ENCODE data around the gene SESN3.

Gene SESN3

GRCh38 chr11:95257456-95257971 lies 26.5 kb upstream of the SESN3 start:
- Histone ChIP-seq H4K91ac (ENCODE audit: low read length) (no peak overlapping the region), H3K9me3 (ENCODE audit: control insufficient read depth, low read length) (no peaks in the 10 kb centered on the region), H4K8ac (ENCODE audit: low read length) (no peak overlapping the region), H3K4ac (ENCODE audit: low read depth in 1 of 2, low read length in 2 of 2) (no peak overlapping the region), H3K4me3 (ENCODE audit: insufficient read depth in 1 of 2, low read depth in 1 of 2, low read length in 2 of 2) (no peak overlapping the region), H3K4me2 (ENCODE audit: low read length, poor library complexity, severe bottlenecking) (no peak overlapping the region), H2AK5ac (ENCODE audit: low read length, severe bottlenecking) (no peak overlapping the region), H3K79me1 (replicated peaks; ENCODE audit: low read length, poor library complexity, severe bottlenecking) (no peaks in the 10 kb centered on the region), H3K18ac (ENCODE audit: low read depth in 1 of 2, low read length in 2 of 2) (peak overlapping the region in 1 of 2 experiments; percentile 68), H3K36me3 (ENCODE audit: control insufficient read depth in 1 of 2, insufficient read depth in 2 of 2, low read depth in 1 of 2, low read length in 2 of 2) (no peaks in the 10 kb centered on the region), H3K4me1 (ENCODE audit: control insufficient read depth, insufficient read depth, low read depth, low read length) (no peaks in the 10 kb centered on the region), H3K27me3 (ENCODE audit: control insufficient read depth in 1 of 2, insufficient read depth in 1 of 2, low read length in 2 of 2) (peaks cover 0 to 6% of the 10 kb centered on the region in 2 experiments), H2BK5ac (ENCODE audit: low read depth, low read length, poor library complexity, severe bottlenecking) (no peak overlapping the region), H3K27ac (ENCODE audit: low read length, poor library complexity, severe bottlenecking) (no peak overlapping the region), H3K23ac (ENCODE audit: low read length in 2 of 2) (no peak overlapping the region), H2BK15ac (ENCODE audit: low read depth, poor library complexity, severe bottlenecking) (no peak overlapping the region), H3K9ac (ENCODE audit: low read length) (no peak overlapping the region), H2BK120ac (ENCODE audit: low read depth, low read length) (no peak overlapping the region), H2BK12ac (ENCODE audit: low read length in 2 of 2) (no peak overlapping the region), H2AFZ (ENCODE audit: low read depth, low read length) (no peak overlapping the region), H3K14ac (ENCODE audit: low read length in 2 of 2) (no peak overlapping the region)
- WGBS: no CpG with 5 or more reads among the region's 4 CpGs
- no peak for DNase-seq

- H3K14ac ChIP-seq (ENCODE audit: low read length in 2 of 2): no peak overlapping the region
- DNase-seq: peak; percentile 72
- H3K4ac ChIP-seq (ENCODE audit: low read depth in 1 of 2, low read length in 2 of 2): peak overlapping the region in 1 of 2 experiments; percentile 61
- peak overlapping the region; percentile 60 to 69 for H3K18ac ChIP-seq (ENCODE audit: low read depth in 1 of 2, low read length in 2 of 2)
- peaks cover 0 to 6% of the 10 kb centered on the region in 2 experiments for H3K27me3 ChIP-seq (ENCODE audit: control insufficient read depth in 1 of 2, insufficient read depth in 1 of 2, low read length in 2 of 2)
- H2BK5ac ChIP-seq (ENCODE audit: low read depth, low read length, poor library complexity, severe bottlenecking): no peak overlapping the region
- no peak overlapping the region for H2BK120ac ChIP-seq (ENCODE audit: low read depth, low read length)
- H2AK5ac ChIP-seq (ENCODE audit: low read length, severe bottlenecking): peak overlapping the region; percentile 45
- no peak overlapping the region for H3K9ac ChIP-seq (ENCODE audit: low read length)
- H3K9me3 ChIP-seq (ENCODE audit: control insufficient read depth, low read length): no peaks in the 10 kb centered on the region
- WGBS: 68% methylated on average over 8 of the region's 9 CpGs
- no peak overlapping the region for H4K91ac ChIP-seq (ENCODE audit: low read length)
- H3K4me2 ChIP-seq (ENCODE audit: low read length, poor library complexity, severe bottlenecking): no peak overlapping the region
- no peak overlapping the region for H3K27ac ChIP-seq (ENCODE audit: low read length, poor library complexity, severe bottlenecking)
- no peak overlapping the region for H2BK15ac ChIP-seq (ENCODE audit: low read depth, poor library complexity, severe bottlenecking)
- no peak overlapping the region for H3K4me3 ChIP-seq (ENCODE audit: insufficient read depth in 1 of 2, low read depth in 1 of 2, low read length in 2 of 2)
- no peak overlapping the region for H2AFZ ChIP-seq (ENCODE audit: low read depth, low read length)
- no peaks in the 10 kb centered on the region for H3K36me3 ChIP-seq (ENCODE audit: control insufficient read depth in 1 of 2, insufficient read depth in 2 of 2, low read depth in 1 of 2, low read length in 2 of 2)
- peak overlapping the region in 1 of 2 experiments; percentile 83 for H2BK12ac ChIP-seq (ENCODE audit: low read length in 2 of 2)
- no peak overlapping the region for H4K8ac ChIP-seq (ENCODE audit: low read length)
- H3K23ac ChIP-seq (ENCODE audit: low read length in 2 of 2): peak overlapping the region in 1 of 2 experiments; percentile 30
- H3K79me1 ChIP-seq (replicated peaks; ENCODE audit: low read length, poor library complexity, severe bottlenecking): no peaks in the 10 kb centered on the region
- no peaks in the 10 kb centered on the region for H3K4me1 ChIP-seq (ENCODE audit: control insufficient read depth, insufficient read depth, low read depth, low read length)
Observed at GRCh38 chr11:95256321-95256779, 25.3 kb upstream of the SESN3 start.

GRCh38 chr11:95255251-95256145 lies 24.5 kb upstream of the SESN3 start:
- Histone ChIP-seq H3K4ac (ENCODE audit: low read depth in 1 of 2, low read length in 2 of 2) (no peak overlapping the region), H3K4me3 (ENCODE audit: insufficient read depth in 1 of 2, low read depth in 1 of 2, low read length in 2 of 2) (no peak overlapping the region), H3K27me3 (ENCODE audit: control insufficient read depth in 1 of 2, insufficient read depth in 1 of 2, low read length in 2 of 2) (peaks cover 0 to 6% of the 10 kb centered on the region in 2 experiments), H3K4me1 (ENCODE audit: control insufficient read depth, insufficient read depth, low read depth, low read length) (no peaks in the 10 kb centered on the region), H2BK15ac (ENCODE audit: low read depth, poor library complexity, severe bottlenecking) (no peak overlapping the region), H4K8ac (ENCODE audit: low read length) (no peak overlapping the region), H3K9ac (ENCODE audit: low read length) (peak overlapping the region; percentile 3), H3K36me3 (ENCODE audit: control insufficient read depth in 1 of 2, insufficient read depth in 2 of 2, low read depth in 1 of 2, low read length in 2 of 2) (no peaks in the 10 kb centered on the region), H3K14ac (ENCODE audit: low read length in 2 of 2) (no peak overlapping the region), H3K4me2 (ENCODE audit: low read length, poor library complexity, severe bottlenecking) (no peak overlapping the region), H3K9me3 (ENCODE audit: control insufficient read depth, low read length) (no peaks in the 10 kb centered on the region), H2AK5ac (ENCODE audit: low read length, severe bottlenecking) (peak overlapping the region; percentile 23), H2BK12ac (ENCODE audit: low read length in 2 of 2) (peak overlapping the region in 1 of 2 experiments; percentile 88), H3K23ac (ENCODE audit: low read length in 2 of 2) (no peak overlapping the region), H3K79me1 (replicated peaks; ENCODE audit: low read length, poor library complexity, severe bottlenecking) (no peaks in the 10 kb centered on the region), H2BK120ac (ENCODE audit: low read depth, low read length) (no peak overlapping the region), H4K91ac (ENCODE audit: low read length) (no peak overlapping the region), H2AFZ (ENCODE audit: low read depth, low read length) (no peak overlapping the region), H2BK5ac (ENCODE audit: low read depth, low read length, poor library complexity, severe bottlenecking) (no peak overlapping the region), H3K18ac (ENCODE audit: low read depth in 1 of 2, low read length in 2 of 2) (peak overlapping the region in 1 of 2 experiments; percentile 59), H3K27ac (ENCODE audit: low read length, poor library complexity, severe bottlenecking) (no peak overlapping the region)
- 53% methylated on average over 4 of the region's 4 CpGs for WGBS
- no peak for DNase-seq

GRCh38 chr11:95254716-95255115 lies 23.7 kb upstream of the SESN3 start:
- no peak overlapping the region for H3K23ac ChIP-seq (ENCODE audit: low read length in 2 of 2)
- no peak overlapping the region for H3K4me3 ChIP-seq (ENCODE audit: insufficient read depth in 1 of 2, low read depth in 1 of 2, low read length in 2 of 2)
- no peak overlapping the region for H3K14ac ChIP-seq (ENCODE audit: low read length in 2 of 2)
- H3K18ac ChIP-seq (ENCODE audit: low read depth in 1 of 2, low read length in 2 of 2): peak overlapping the region in 1 of 2 experiments; percentile 59
- H3K9ac ChIP-seq (ENCODE audit: low read length): peak overlapping the region; percentile 3
- no peak overlapping the region for H2BK5ac ChIP-seq (ENCODE audit: low read depth, low read length, poor library complexity, severe bottlenecking)
- no peaks in the 10 kb centered on the region for H3K9me3 ChIP-seq (ENCODE audit: control insufficient read depth, low read length)
- H2BK120ac ChIP-seq (ENCODE audit: low read depth, low read length): no peak overlapping the region
- no peaks in the 10 kb centered on the region for H3K36me3 ChIP-seq (ENCODE audit: control insufficient read depth in 1 of 2, insufficient read depth in 2 of 2, low read depth in 1 of 2, low read length in 2 of 2)
- no peak overlapping the region for H4K91ac ChIP-seq (ENCODE audit: low read length)
- no peak overlapping the region for H3K4ac ChIP-seq (ENCODE audit: low read depth in 1 of 2, low read length in 2 of 2)
- no peak overlapping the region for H4K8ac ChIP-seq (ENCODE audit: low read length)
- no peak overlapping the region for H3K4me2 ChIP-seq (ENCODE audit: low read length, poor library complexity, severe bottlenecking)
- no peak for DNase-seq
- H2BK12ac ChIP-seq (ENCODE audit: low read length in 2 of 2): no peak overlapping the region
- H3K27me3 ChIP-seq (ENCODE audit: control insufficient read depth in 1 of 2, insufficient read depth in 1 of 2, low read length in 2 of 2): peaks cover 0 to 6% of the 10 kb centered on the region in 2 experiments
- H3K27ac ChIP-seq (ENCODE audit: low read length, poor library complexity, severe bottlenecking): peak overlapping the region; percentile 60
- H3K4me1 ChIP-seq (ENCODE audit: control insufficient read depth, insufficient read depth, low read depth, low read length): no peaks in the 10 kb centered on the region
- no peak overlapping the region for H2AFZ ChIP-seq (ENCODE audit: low read depth, low read length)
- H2AK5ac ChIP-seq (ENCODE audit: low read length, severe bottlenecking): peak overlapping the region; percentile 23
- no peaks in the 10 kb centered on the region for H3K79me1 ChIP-seq (replicated peaks; ENCODE audit: low read length, poor library complexity, severe bottlenecking)
- H2BK15ac ChIP-seq (ENCODE audit: low read depth, poor library complexity, severe bottlenecking): no peak overlapping the region
